Astrocyte of the cerebellum (primary cell): ENCODE data around the gene RASSF10.

Experiments used
- DNase-seq: peaks from one replicate; pipeline ENCODE4 v3.0.0-alpha.2; 2011; ENCODE audit warnings: low read depth
- H3K4me3 ChIP-seq: 2 replicates; pipeline ENCODE4 v1.5.1; 2011; ENCODE audit warnings: mild to moderate bottlenecking, low read depth, low read length, moderate library complexity
- in situ Hi-C: cut with HindIII; loops from 2 replicates; pipeline ENCODE4 v1.10.0; 2017; ENCODE audit warnings: low sequenced_read_pairs
- TF ChIP-seq, protein P1 (sequence below): IDR thresholded peaks from 2 replicates; pipeline ENCODE4 v1.5.1; 2012; ENCODE audit warnings: low read length, low read depth, moderate library complexity, mild to moderate bottlenecking; ENCODE audit errors: missing control alignments

RASSF10 gene

DNA sequence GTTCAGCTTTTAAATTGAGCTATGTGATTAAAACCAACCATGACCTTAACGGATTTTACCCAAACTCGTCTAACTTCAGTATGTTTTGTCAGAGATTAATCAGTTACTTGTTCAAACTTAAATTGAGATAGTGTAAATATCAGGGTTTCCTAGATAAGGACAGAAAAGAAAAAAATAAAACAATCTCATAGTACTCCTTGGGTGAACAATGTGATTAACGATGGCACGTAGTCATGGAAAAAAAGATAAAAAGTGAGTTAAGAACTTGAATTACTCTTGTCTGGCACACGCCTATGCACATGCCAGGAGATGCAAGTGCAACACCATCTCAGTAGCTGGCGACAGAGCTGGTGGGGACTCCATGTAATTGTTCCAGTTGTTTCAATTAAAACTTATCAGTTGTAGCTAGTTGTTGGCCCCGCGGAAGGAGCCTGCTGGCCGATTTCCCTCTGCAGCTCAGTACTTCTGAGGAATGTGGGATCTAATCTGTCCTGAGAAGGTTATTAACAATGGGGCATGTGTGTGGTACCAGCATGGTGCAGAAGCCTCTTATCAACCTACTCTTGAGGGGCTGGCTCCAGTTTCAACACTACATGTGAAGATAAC, 3.0 kb downstream of the RASSF10 start:
- H3K4me3 ChIP-seq = no peak overlapping the region
- TF ChIP-seq, protein P1, sequence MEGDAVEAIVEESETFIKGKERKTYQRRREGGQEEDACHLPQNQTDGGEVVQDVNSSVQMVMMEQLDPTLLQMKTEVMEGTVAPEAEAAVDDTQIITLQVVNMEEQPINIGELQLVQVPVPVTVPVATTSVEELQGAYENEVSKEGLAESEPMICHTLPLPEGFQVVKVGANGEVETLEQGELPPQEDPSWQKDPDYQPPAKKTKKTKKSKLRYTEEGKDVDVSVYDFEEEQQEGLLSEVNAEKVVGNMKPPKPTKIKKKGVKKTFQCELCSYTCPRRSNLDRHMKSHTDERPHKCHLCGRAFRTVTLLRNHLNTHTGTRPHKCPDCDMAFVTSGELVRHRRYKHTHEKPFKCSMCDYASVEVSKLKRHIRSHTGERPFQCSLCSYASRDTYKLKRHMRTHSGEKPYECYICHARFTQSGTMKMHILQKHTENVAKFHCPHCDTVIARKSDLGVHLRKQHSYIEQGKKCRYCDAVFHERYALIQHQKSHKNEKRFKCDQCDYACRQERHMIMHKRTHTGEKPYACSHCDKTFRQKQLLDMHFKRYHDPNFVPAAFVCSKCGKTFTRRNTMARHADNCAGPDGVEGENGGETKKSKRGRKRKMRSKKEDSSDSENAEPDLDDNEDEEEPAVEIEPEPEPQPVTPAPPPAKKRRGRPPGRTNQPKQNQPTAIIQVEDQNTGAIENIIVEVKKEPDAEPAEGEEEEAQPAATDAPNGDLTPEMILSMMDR = no peak
- DNase-seq = no peak
- in situ Hi-C loops = no loop called here

DNA sequence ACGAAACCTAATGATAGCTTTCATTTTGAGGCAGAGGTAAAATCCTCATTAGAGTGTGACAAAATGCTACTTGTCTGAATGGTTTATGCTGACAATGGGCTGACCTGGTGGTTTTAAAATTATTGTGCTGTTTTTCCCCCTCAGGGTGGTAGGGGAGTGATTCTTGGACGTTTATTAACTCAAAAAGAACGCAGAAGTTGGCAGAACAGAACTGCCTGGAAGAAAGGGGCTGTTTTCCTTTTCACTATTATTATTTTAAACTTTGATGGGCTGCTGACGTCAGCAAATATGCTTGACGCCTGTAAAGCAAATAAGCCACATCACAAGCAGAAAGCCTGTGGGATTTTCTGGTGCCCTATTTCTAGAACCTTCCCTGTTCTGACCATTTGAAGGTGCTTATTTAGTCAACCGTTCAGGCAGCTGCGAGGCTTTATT, 4.0 kb downstream of the RASSF10 start:
- H3K4me3 ChIP-seq = no peak overlapping the region
- TF ChIP-seq, protein P1 = no peak
- in situ Hi-C loops = no loop called here
- no peak for DNase-seq

DNA sequence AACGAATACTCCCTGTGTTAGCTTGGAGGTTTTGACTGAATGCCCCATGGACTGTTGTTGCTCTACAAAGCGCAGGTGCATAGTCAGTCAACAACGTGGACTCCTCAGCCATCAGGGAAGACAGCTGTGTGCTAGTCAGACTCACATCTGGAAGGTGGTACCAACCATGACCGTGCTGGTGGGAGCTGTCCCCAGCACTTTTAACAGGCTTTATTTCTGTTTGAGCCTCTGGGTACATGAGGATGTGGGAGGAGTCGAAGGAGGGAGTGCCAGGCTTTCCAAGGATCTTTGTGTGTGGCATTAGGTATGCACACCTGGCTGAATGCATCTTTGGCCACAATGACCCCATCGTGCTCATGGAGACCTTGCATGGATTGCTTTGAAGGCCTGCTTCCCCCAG, 6.6 kb downstream of the RASSF10 start:
- DNase-seq = no peak
- no peak overlapping the region for H3K4me3 ChIP-seq
- in situ Hi-C loops = no loop called here
- TF ChIP-seq, protein P1 = no peak

DNA sequence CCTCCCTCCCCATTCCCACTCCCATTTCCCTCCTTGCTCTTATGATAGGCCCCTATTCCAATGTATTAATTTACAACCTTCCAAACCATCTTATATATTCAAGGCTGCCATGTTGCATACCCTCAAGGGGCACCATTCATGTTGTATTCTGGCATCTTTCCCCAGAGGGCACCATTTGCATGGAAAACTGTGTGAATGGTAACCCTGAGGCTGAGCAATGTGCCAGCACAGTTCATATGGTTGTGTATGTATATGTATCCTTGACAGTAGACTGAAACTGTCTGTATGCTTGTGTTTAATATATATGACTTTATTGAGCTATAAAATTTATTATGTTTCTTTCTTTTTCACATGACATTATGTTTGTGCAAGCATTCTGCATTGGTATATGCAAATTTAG, 7.3 kb downstream of the RASSF10 start:
- DNase-seq = no peak
- in situ Hi-C loops = no loop called here
- TF ChIP-seq, protein P1 = no peak
- no peak overlapping the region for H3K4me3 ChIP-seq

DNA sequence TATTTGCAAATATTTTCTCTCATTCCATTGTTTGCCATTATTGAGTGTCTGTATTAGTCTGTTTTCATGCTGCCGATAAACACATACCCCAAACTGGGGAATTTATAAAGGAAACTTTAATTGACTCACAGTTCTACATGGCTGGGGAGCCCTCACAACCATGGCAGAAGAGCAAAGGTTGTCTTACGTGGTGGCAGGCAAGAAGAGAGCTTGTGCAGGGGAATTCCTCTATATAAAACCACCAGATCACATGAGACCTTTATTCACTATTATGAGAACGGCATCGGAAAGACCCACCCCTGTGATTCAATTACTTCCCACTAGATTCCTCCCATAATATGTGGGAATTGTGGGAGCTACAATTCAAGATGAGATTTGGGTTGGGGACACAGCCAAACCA, 10.2 kb downstream of the RASSF10 start:
- no peak for DNase-seq
- TF ChIP-seq, protein P1 = no peak
- in situ Hi-C loops = no loop called here
- no peak overlapping the region for H3K4me3 ChIP-seq

DNA sequence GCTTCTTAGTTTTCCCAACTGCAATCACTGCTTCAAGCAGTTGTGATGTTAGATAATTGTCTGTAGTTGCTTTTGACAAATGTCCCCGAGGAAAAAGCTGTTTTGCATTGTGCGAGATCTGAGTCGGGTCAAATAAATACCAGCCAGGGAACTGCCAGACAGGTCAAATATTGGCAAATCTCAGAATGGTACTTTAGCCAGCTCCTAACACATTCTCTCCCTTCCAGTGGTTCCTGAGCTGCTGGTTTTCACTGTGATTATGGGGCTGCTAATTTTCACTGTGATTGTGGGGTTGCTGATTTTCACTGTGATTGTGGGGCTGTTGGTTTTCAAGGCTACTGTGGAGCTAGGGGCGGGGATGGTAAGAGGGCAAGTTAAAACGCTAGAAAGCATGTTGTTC, 14.3 kb downstream of the RASSF10 start:
- in situ Hi-C loops = no loop called here
- no peak for DNase-seq
- no peak overlapping the region for H3K4me3 ChIP-seq
- TF ChIP-seq, protein P1 = no peak
